Mucosa of descending colon (tissue), 3 donors: ENCODE data around the gene SPAG16. TPM values are rescaled to one million over a fixed set of nuclear protein-coding genes. Genes with fewer than 3 reads are reported as not detected.

Experiments used
- ATAC-seq: fragments of 200-7000 bp; cut with Tn5 transposase; one replicate; pipeline ENCODE4 v1.9.1; 2020; ENCODE audit warnings: mild to moderate bottlenecking, moderate library complexity
- DNase-seq, 3 donors: peaks; one replicate each; pipeline ENCODE4 v3.0.0-alpha.2; 2020
- H3K36me3 ChIP-seq: fragments of 200-600 bp; one replicate; pipeline ENCODE4 v1.8.0; 2021; ENCODE audit warnings: low read depth, mild to moderate bottlenecking
- H3K4me1 ChIP-seq: fragments of 200-600 bp; one replicate; pipeline ENCODE4 v1.8.0; 2021; ENCODE audit warnings: low read depth, mild to moderate bottlenecking
- H3K4me3 ChIP-seq: fragments of 200-600 bp; one replicate; pipeline ENCODE4 v1.8.0; 2021; ENCODE audit warnings: mild to moderate bottlenecking
- H3K9me3 ChIP-seq: fragments of 200-600 bp; one replicate; pipeline ENCODE4 v1.8.0; 2021; ENCODE audit warnings: mild to moderate bottlenecking
- intact Hi-C, 2 donors: fragments of 100-400 bp; cut with DNase I in 1 of 2; cut with micrococcal nuclease in 1 of 2; formaldehyde crosslinking; loops; one replicate each; pipeline versions ENCODE4 v1.11.0 to v1.11.1; 2022; cut with DNase I, micrococcal nuclease
- total RNA-seq, 3 donors: library from RNA; stranded (reverse); fragmentation: NEBNext Ultra II Directional in 2 of 3; extraction: Animal tissue kit (Norgen Biotek cat#: 25700) in 2 of 3; gene quantifications; one replicate each; pipeline versions ENCODE4 v1.2.1 to v1.2.4, GENCODE V29; 2021 to 2023
- TF ChIP-seq, protein P1 (sequence below): fragments of 200-600 bp; IDR thresholded peaks from one replicate; pipeline ENCODE4 v1.8.0; 2022; ENCODE audit warnings: antibody characterized with exemption, mild to moderate bottlenecking
- donor health status: DM: no; HTN: no; CAD: no; lungs with moderate emphysema.
- donor health status: DM: no; HTN: no; CAD: no.
- donor health status: DM: no; HTN: yes; CAD: no.

Gene SPAG16
- total RNA-seq, 3 donors from 2014 or later, result 18.1 to 20.3 (median 18.5) TPM

DNA sequence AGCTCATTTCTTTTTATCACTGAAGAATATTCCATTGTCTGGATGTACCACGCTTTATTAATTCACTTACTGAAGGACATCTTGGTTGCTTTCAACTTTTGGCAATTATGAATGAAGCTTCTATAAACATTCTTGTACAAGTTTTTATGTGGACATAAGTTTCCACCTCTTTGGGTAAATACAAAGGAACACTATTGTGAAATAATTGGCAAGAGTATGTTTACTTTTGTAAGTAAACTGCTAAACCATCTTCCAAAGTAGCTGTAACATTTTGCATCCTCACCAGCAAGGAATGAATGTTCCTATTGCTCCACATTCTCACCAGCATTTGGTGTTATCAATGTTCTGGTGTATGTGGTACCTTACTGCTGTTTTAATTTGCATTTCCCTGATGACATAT is 1110.8 kb downstream of the SPAG16 start:
- Histone ChIP-seq H3K36me3 (no peaks in the 10 kb centered on the region), H3K4me1 (no peaks in the 10 kb centered on the region), H3K4me3 (no peak overlapping the region), H3K9me3 (no peaks in the 10 kb centered on the region)
- ATAC-seq (no peak), DNase-seq (no peak)
- TF ChIP-seq, protein P1, sequence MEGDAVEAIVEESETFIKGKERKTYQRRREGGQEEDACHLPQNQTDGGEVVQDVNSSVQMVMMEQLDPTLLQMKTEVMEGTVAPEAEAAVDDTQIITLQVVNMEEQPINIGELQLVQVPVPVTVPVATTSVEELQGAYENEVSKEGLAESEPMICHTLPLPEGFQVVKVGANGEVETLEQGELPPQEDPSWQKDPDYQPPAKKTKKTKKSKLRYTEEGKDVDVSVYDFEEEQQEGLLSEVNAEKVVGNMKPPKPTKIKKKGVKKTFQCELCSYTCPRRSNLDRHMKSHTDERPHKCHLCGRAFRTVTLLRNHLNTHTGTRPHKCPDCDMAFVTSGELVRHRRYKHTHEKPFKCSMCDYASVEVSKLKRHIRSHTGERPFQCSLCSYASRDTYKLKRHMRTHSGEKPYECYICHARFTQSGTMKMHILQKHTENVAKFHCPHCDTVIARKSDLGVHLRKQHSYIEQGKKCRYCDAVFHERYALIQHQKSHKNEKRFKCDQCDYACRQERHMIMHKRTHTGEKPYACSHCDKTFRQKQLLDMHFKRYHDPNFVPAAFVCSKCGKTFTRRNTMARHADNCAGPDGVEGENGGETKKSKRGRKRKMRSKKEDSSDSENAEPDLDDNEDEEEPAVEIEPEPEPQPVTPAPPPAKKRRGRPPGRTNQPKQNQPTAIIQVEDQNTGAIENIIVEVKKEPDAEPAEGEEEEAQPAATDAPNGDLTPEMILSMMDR, result no peak
- intact Hi-C loops, result no loop called here

DNA sequence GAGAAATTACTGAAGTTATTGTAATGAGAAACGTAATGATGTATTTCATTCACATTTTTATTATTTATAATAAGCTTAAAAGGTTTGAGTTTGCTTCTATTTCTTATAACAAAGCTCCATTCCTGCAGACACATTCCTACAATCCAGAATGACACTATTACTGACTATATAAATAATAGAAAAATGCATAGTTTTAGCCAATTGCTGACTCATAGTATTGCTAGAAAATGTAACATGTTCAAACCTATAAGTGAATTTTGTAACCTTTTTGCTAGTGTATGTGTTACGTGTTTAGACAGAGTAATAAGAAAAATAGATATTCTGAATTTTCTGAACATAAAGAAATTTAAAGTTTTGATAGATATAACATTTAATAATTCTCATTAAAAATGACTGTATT is 1117.3 kb downstream of the SPAG16 start:
- intact Hi-C loops, result no loop called here
- H3K36me3 ChIP-seq, result no peaks in the 10 kb centered on the region
- TF ChIP-seq, protein P1, result no peak

DNA sequence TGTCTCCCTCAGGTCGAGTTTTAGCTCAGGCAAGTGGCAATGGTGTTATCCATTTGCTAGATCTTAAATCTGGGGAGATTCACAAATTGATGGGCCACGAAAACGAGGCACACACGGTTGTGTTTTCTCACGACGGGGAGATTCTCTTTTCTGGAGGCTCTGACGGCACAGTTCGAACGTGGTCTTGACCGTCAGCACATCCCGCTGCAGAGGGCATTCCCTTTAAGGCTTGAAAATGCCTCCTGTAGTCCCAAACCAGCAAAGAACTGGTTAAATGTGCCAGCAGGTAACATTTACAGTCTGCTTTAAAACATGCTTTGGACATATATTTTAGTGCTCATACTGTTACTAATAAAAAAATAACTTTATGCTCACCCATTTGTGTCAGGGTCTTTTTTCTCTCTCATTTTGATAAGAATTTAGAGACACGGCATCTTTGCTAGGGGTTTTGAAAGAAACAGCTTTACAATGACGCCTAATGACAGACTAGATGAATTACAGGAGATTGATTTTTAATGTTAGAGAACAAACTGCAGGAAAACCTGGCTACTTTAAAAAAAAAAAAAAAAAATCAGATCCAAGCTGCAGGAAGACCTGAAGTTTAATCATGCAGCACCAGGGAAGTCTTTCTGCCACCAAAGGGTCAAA is 1126.0 kb downstream of the SPAG16 start:
- ATAC-seq, result no peak
- TF ChIP-seq, protein P1, result no peak
- H3K4me1 ChIP-seq, result no peaks in the 10 kb centered on the region

More for the DNA sequence above, 1117.3 kb downstream of the SPAG16 start:
- ATAC-seq (no peak), DNase-seq (no peak)
- Histone ChIP-seq H3K4me1 (no peaks in the 10 kb centered on the region), H3K4me3 (no peak overlapping the region), H3K9me3 (no peaks in the 10 kb centered on the region)

DNA sequence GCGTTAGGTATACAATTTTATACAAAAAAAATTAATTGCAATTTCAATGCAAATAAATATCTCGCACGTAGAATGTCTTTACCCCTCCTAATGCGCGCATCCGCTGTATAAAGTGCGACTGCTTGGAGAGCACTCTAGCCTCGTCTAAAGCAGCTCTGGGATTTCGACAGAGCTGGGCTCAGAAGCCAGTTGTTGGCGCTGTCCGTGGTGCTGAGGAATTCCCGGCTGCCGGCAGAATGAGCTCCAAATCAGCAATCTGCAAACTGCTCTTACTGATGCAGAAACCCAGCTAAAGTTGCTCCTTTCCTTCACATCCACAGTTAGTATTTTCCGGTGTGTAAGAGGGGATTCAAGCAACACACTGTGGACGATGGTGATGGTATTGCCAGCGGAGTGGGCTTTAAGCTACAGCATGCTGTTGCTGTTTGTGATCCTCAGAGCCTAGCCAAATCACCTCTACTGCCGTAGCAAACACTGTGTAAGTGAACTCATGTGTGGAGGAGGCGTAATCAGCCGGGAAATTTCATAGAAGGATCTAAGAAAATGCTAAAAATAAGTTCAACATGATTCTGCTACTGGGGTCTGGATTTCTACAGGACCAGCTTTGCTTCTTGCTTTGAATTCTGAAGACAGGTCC is 1126.8 kb downstream of the SPAG16 start, which contains the start of gene VWC2L:
Gene VWC2L (plus strand): TSS at position 137 of the 637 bp plus-strand sequence. CDS start 3,140 bp downstream, outside the sequence.
- TF ChIP-seq, protein P1, result no peak
- Histone ChIP-seq H3K9me3 (no peaks in the 10 kb centered on the region), H3K4me3 (no peak within 1 kb of the TSS), H3K36me3 (no peaks in the 10 kb centered on the region), H3K4me1 (no peaks in the 10 kb centered on the region)
- ATAC-seq (peak; percentile 50), DNase-seq (peak; percentile 33 to 69 (median 62))
- intact Hi-C loops, result no loop called here

More for the DNA sequence above, 1126.0 kb downstream of the SPAG16 start:
- Histone ChIP-seq H3K9me3 (no peaks in the 10 kb centered on the region), H3K4me3 (no peak overlapping the region), H3K36me3 (no peaks in the 10 kb centered on the region)
- no peak for DNase-seq
- intact Hi-C loops, result no loop called here

DNA sequence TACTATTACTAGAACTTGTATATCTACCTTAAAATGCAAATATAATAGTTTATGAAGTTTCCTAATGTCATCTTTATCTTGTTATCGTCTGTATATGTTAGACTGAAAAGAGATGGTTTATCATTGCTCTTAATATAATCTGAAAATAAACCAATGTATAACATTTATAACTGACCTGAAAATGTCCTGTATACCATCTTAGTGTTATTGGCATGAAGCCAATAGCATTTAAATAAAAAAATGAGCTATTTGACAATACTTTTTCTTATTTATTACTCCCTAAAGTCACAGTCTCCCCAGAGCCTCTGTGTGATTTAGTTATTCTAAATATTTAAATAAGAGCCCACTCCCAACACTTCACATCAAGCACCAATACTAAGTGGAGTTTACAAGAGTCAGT is 1128.4 kb downstream of the SPAG16 start:
- Histone ChIP-seq H3K4me3 (no peak overlapping the region), H3K36me3 (no peaks in the 10 kb centered on the region), H3K4me1 (no peaks in the 10 kb centered on the region), H3K9me3 (no peaks in the 10 kb centered on the region)
- intact Hi-C loops, result no loop called here
- ATAC-seq, result no peak
- TF ChIP-seq, protein P1, result no peak
- DNase-seq, result no peak
